GM19043 (cell line): Measurements from ENCODE around the gene MT1X.

ENCODE experiments used
- ATAC-seq: cut with Tn5 transposase; IDR thresholded peaks from one replicate; pipeline ENCODE4 v1.9.1; 2021; ENCODE audit warnings: low read depth; ENCODE audit not compliant: unreplicated experiment

MT1X gene

GRCh38 chr16:56681939-56682702, at the start of gene MT1X:
Gene MT1X, plus strand, starts transcription at chr16:56682470. Its CDS starts 71 bp downstream, at chr16:56682541.
- peak; percentile 97 for ATAC-seq

GRCh38 chr16:56632848-56633365, 49.4 kb upstream of the MT1X start:
- ATAC-seq = no peak

DNA sequence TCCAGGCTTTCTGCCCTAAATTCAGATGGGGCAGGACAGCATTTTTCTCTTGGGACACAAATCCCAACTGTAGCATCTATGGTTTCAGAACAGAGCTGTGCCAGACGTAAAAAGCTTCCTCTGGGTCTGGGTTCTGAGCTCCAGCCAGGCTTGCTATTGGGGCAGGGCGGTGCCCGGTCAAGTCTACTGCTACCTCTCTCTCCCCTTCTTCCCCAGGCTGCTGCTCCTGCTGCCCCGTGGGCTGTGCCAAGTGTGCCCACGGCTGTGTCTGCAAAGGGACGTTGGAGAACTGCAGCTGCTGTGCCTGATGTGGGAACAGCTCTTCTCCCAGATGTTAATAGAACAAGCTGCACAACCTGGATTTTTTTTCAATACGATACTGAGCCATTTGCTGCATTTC, 48.7 kb upstream of the MT1X start:
- no peak for ATAC-seq

DNA sequence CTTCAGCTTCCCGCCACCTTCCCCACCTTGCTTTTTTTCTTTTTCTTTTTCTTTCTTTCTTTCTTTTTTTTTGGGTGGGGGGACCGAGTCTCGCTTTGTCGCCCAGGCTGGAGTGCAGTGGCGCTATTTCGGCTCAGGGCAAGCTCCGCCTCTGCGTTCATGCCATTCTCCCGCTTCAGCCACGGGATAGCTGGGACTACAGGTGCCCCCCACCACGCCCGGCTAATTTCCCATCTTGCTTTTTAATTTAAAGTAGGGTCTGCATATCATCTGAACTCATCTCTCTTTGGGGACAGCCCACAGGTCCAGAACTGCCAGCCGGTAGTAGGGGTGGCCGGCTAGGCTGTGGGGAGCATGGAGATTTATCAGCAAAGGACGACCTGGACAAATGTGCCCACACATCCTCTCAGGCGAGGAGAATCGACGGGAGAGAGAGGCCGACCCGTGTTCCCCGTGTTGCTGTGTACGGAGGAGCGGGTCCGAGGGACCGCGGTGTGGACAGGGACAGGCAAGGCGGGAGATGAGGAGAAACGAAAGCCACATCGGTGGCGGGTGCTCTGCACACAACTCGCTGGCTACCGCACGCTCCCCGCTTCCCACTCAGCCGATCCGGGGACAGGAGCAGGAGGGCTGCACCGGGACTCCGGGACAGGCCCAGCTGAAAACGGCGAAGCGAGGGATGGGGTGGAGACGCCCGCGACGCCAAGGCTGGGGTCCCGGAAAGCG, 47.4 kb upstream of the MT1X start:
- ATAC-seq = no peak

GRCh38 chr16:56635441-56635967, 46.8 kb upstream of the MT1X start:
- ATAC-seq = no peak

DNA sequence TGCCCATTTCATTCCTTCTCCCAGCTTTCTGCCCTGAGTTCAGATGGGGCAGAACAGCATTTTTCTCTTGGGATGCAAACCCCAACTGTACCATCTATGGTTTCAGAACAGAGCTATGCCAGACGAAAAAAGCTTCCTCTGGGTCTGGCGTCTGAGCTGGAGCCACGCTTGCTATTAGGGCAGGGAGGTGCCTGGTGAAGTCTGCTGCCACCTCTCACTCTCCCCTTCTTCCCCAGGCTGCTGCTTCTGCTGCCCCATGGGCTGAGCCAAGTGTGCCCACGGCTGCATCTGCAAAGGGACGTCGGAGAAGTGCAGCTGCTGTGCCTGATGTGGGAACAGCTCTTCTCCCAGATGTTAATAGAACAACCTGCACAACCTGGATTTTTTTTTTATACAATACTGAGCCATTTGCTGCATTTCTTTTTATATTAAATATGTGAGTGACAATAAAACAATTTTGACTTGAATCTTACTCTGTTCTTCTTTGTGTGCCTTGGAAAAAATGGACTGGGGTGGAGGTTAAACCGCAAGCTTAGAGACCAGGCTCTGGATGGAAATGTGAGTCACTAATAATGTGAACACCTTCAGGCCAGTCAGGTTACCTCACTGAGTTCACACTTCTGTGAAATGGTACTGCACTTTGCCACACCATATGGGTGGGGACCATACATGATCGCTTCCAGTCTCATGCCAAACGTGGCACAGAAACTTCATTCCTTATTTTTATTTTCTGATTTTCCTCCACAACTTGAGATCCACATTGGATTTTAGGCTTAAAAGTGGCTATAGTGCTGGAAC, 45.5 kb upstream of the MT1X start:
- no peak for ATAC-seq

DNA sequence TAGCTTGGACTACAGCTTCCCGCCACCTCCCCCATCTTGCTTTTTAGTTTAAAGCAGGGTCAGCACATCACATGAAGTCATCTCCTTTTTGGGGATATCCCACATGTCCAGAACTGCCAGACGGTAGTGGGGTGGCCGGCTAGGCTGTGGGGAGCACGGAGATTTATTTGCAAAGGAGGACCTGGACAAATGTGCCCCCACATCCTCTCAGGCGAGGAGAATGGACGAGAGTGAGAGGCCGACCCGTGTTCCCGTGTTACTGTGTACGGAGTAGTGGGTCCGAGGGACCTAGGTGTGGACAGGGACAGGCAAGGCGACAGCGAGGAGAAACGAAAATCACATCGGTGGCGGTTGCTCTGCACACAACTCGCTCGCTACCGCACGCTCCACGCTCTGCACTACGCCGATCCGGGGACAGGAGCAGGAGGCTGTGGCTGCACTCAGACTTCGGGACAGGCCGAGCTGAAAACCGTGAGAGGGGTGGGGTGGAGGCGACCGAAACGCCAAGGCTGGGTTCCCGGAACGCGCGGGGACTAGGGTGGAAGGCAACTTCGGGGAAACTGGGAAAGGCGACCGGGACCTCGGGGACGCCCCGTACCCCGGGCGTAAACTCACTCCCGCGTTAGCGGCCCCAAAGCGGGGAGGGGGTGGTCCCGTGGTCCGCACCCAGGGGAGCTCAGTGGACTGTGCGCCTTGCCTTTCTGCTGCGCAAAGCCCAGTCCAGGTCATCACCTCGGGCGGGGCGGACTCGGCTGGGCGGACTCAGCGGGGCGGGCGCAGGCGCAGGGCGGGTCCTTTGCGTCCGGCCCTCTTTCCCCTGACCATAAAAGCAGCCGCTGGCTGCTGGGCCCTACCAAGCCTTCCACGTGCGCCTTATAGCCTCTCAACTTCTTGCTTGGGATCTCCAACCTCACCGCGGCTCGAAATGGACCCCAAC, 44.2 kb upstream of the MT1X start, which contains the start of gene MT1A:
MT1A (plus strand) TSS at position 853 of the 937 bp plus-strand sequence; CDS start at position 926, 73 bp downstream.
- no peak for ATAC-seq

DNA sequence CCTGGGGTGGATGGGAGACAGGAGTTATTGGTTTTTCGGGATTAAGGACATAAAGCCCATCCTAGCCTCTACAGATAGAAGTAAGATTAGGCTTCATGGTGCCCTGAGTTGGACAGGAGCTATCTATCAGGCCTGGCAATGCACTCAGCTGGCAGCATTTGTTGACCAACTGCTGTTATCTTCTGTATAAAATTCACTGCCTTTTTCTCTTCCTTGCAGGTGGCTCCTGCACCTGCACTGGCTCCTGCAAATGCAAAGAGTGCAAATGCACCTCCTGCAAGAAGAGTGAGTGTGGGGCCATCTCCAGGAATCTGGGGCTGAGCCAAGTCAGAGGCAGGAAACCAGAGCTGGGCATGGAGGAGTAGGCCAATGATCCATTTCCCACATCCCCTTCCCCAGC, 43.2 kb upstream of the MT1X start:
- ATAC-seq = no peak

DNA sequence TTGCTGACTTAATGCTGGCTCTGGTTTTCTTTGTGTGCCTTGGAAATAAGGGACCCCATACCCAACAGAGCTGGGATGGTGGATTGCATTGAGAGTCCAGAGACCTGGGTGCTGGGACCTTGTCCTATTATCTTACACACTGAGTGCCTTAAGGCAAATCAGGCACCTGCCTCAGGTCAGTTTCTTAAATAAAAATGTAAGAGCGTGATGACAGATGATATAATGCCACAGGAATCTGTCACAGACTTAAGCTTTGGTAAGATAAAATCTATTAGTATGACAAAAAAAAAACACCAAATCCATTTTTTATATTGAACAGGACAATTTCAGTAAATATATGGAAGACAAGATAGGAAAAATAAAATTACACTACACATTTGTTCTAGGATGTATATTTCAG, 42.2 kb upstream of the MT1X start:
- ATAC-seq = no peak

GRCh38 chr16:56641166-56641565, 41.1 kb upstream of the MT1X start:
- no peak for ATAC-seq

GRCh38 chr16:56643080-56643778, 39.0 kb upstream of the MT1X start:
- ATAC-seq = no peak

GRCh38 chr16:56643833-56644232, 38.4 kb upstream of the MT1X start:
- ATAC-seq = no peak

- no peak for ATAC-seq
Observed at GRCh38 chr16:56645311-56645710, 37.0 kb upstream of the MT1X start.

GRCh38 chr16:56645838-56646237, 36.4 kb upstream of the MT1X start:
- ATAC-seq = no peak

DNA sequence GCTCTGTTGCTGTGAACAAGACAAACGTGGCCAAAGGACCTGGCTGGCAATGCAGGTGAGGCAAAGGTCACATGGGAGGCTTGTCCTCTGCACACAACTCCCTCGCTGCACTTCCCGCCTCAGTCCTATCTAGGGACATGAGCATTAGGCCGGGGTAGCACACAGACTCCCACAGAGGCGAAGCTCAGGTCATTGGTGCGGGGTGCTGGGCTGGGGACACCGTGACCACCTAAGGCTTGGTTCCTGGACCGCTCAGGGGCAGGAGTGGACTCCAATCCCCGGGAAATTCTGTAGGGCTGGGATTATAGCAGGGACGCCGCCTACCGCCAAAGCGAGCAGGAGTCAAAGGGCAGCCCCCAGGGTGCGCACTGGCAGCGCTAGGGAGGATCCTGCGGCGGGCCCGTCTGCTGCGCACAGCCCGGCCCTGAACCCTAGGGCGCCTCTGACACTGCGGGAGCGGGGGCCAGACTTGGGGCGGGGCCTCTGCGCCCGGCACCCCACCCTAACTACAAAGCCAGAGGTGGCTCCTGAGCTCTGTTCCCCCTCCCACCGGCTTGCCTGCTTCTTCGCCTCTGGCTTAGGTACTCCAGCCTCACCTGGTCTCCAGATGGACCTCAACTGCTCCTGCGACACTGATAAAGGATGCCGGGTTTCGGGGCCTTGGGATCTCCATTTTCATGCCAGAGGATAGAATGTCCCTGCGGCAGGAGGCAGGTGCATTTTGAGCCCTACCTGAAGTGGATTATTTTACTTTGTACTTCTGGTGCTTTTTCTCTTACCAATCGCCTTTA, 34.4 kb upstream of the MT1X start:
- ATAC-seq = no peak

- ATAC-seq = no peak
Observed at GRCh38 chr16:56649271-56649670, 33.0 kb upstream of the MT1X start.

DNA sequence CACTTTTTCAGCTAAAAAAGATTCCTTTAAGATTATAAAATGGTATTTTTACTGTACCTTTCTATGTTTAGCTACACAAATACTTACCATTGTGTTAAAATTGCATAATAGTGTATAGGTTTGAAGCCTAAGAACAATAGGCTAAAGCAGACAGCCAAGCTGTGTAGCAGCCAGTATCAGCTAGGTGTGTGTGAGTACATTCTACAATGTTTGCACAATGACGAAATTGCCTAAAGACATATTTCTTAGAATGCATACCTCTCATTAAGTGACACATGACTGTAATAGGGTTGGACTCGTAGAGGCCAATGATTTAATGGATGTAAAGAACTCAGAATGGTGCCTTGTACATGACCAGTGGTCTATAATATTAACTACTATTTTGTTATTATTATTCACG, 32.5 kb upstream of the MT1X start:
- no peak for ATAC-seq

DNA sequence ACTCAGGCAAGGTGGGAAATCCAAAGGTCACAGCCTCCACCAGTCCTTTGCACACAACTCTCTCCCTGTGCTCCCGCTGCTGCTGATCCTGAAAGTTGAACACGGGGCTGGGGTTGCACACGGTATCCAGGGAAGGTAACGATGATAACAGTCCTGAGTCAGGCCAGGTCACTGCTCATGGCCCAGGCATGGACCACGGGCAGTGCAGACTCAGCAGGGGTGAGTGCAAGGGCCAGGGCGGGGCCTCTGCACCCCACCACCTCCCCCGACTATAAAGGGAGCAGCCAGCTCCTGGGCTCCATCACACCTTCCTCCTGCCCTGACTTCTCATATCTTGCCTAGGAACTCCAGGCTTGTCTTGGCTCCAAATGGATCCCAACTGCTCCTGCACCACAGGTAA, 30.7 kb upstream of the MT1X start, which contains the start of gene MT1B:
MT1B (plus strand) TSS at position 301 of the 400 bp plus-strand sequence; CDS start at position 369, 68 bp downstream.
- no peak for ATAC-seq
